Measurements from ENCODE around the gene GRP. TPM values are rescaled to one million over a fixed set of nuclear protein-coding genes. Genes with fewer than 3 reads are reported as not detected.

GRP gene
- total RNA-seq, 1 donor from 2014 or later, result not detected

DNA sequence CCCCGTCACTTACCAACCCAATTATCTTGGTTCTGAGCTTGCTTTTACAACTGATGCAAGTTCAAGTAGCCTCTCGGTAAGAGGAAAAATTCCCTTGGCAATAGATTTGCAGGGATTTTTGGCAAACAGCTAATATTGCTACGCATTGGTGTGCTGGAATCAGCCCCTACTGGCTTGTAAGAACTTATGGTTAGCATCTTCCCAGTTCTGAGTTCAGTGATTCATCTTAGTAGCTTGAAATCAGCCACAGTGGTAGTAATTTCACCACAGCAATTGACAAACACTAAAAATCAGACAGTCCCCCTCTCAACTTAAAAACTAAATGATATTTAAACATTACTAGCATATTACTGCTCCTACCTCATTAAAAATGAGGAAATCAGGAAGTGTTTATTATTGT is 59.2 kb downstream of the GRP start:
- H3K27me3 Mint-ChIP-seq (ENCODE audit: low read depth), result peaks cover 87% of the 10 kb centered on the region
- no peak overlapping the region for H3K27ac Mint-ChIP-seq (ENCODE audit: unreplicated experiment)
- DNase-seq (ENCODE audit: low spot score), result no peak
- no peak overlapping the region for H3K4me3 Mint-ChIP-seq (ENCODE audit: unreplicated experiment)
- TF ChIP-seq, protein P1, sequence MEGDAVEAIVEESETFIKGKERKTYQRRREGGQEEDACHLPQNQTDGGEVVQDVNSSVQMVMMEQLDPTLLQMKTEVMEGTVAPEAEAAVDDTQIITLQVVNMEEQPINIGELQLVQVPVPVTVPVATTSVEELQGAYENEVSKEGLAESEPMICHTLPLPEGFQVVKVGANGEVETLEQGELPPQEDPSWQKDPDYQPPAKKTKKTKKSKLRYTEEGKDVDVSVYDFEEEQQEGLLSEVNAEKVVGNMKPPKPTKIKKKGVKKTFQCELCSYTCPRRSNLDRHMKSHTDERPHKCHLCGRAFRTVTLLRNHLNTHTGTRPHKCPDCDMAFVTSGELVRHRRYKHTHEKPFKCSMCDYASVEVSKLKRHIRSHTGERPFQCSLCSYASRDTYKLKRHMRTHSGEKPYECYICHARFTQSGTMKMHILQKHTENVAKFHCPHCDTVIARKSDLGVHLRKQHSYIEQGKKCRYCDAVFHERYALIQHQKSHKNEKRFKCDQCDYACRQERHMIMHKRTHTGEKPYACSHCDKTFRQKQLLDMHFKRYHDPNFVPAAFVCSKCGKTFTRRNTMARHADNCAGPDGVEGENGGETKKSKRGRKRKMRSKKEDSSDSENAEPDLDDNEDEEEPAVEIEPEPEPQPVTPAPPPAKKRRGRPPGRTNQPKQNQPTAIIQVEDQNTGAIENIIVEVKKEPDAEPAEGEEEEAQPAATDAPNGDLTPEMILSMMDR (IDR thresholded peaks at IDR 0.05), result no peak
- H3K9me3 Mint-ChIP-seq (ENCODE audit: low read depth), result no peaks in the 10 kb centered on the region
- no peaks in the 10 kb centered on the region for H3K36me3 Mint-ChIP-seq (ENCODE audit: low read depth)
- no peaks in the 10 kb centered on the region for H3K4me1 Mint-ChIP-seq (ENCODE audit: low read depth)

DNA sequence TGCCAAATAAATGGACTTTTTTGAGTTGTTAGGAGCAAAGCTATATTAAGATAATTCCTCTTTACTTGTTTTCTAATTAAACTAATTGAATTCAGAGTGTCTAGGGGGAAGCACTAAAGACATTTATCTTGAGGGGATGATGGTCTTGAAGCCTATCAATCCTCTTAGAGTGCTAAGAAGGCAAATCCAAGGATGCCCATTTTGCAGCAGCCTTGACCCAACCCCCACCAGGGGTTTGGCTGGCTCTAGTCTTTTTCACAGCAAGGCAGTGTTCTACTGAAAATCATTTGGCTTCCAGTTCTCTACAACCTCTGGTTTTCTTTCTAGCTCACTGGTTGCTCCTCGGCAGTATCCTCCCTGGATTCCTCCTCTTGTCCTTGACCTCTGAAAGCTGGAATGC is 59.8 kb downstream of the GRP start:
- Mint-ChIP-seq H3K27me3 (ENCODE audit: low read depth) (peaks cover 87% of the 10 kb centered on the region), H3K4me3 (ENCODE audit: unreplicated experiment) (no peak overlapping the region), H3K9me3 (ENCODE audit: low read depth) (no peaks in the 10 kb centered on the region), H3K27ac (ENCODE audit: unreplicated experiment) (no peak overlapping the region), H3K4me1 (ENCODE audit: low read depth) (no peaks in the 10 kb centered on the region), H3K36me3 (ENCODE audit: low read depth) (no peaks in the 10 kb centered on the region)
- no peak for DNase-seq (ENCODE audit: low spot score)
- TF ChIP-seq, protein P1 (IDR thresholded peaks at IDR 0.05), result no peak

Other genes with a start within 250 kb of the GRP start
- gene SEC11C, start 80.3 kb upstream of the GRP start, total RNA-seq, result 27.6 to 51.1 TPM (median 32.8 TPM) in 3 replicates
- not detected in 3 replicates for gene RAX, start 53.3 kb downstream of the GRP start, total RNA-seq
- gene CPLX4, start 98.5 kb downstream of the GRP start, total RNA-seq, result not detected in 3 replicates
- gene LMAN1, start 139.1 kb downstream of the GRP start, total RNA-seq, result 107 to 164 TPM (median 108 TPM) in 3 replicates

Data from chondrocyte (in vitro differentiated cells).